AG09309 (cell line): ENCODE data around the gene APBB2.
A peak's percentile ranks its signal among the peaks of the same experiment; 100 is the strongest.

Experiments used
- DNase-seq: peaks from one replicate; pipeline ENCODE4 v3.0.0-alpha.2; 2010; ENCODE audit warnings: low read depth
- H3K4me3 ChIP-seq: 2 replicates; pipeline ENCODE4 v1.5.1; 2011; ENCODE audit warnings: mild to moderate bottlenecking, low read depth, low read length, moderate library complexity; ENCODE audit not compliant: control insufficient read depth
- CTCF ChIP-seq: IDR thresholded peaks from 2 replicates; pipeline ENCODE4 v1.5.1; 2011; ENCODE audit warnings: mild to moderate bottlenecking, low read depth, low read length, inconsistent platforms; ENCODE audit not compliant: insufficient read depth, control insufficient read depth; ENCODE audit errors: missing control alignments

The APBB2 gene

GRCh38 chr4:41103657-41104056 lies 110.7 kb downstream of the APBB2 start:
- TF ChIP-seq CTCF: no peak

GRCh38 chr4:41102414-41103092 lies 111.8 kb downstream of the APBB2 start:
- DNase-seq: no peak
- no peak overlapping the region for H3K4me3 ChIP-seq
- no peak for TF ChIP-seq CTCF

More at GRCh38 chr4:41103657-41104056, 110.7 kb downstream of the APBB2 start:
- H3K4me3 ChIP-seq: no peak overlapping the region
- DNase-seq: no peak

GRCh38 chr4:41098093-41099048 lies 116.0 kb downstream of the APBB2 start:
- no peak overlapping the region for H3K4me3 ChIP-seq
- no peak for DNase-seq
- TF ChIP-seq CTCF: no peak

- TF ChIP-seq CTCF: no peak
- DNase-seq: peak; percentile 20
- no peak overlapping the region for H3K4me3 ChIP-seq
Measured at GRCh38 chr4:41095973-41096372, 118.4 kb downstream of the APBB2 start.

- DNase-seq: no peak
- H3K4me3 ChIP-seq: no peak overlapping the region
- no peak for TF ChIP-seq CTCF
Measured at GRCh38 chr4:41095192-41095872, 119.0 kb downstream of the APBB2 start.

- H3K4me3 ChIP-seq: no peak overlapping the region
- DNase-seq: no peak
- no peak for TF ChIP-seq CTCF
Measured at GRCh38 chr4:41092128-41092527, 122.2 kb downstream of the APBB2 start.
